GM19099 (cell line): ENCODE data around the gene PTPRD.

Source experiments
- POLR2A ChIP-seq: IDR thresholded peaks from 3 replicates; pipeline ENCODE4 v1.6.1; 2011; ENCODE audit warnings: low read depth; ENCODE audit not compliant: insufficient read length; ENCODE audit errors: extremely low read depth

PTPRD gene

DNA sequence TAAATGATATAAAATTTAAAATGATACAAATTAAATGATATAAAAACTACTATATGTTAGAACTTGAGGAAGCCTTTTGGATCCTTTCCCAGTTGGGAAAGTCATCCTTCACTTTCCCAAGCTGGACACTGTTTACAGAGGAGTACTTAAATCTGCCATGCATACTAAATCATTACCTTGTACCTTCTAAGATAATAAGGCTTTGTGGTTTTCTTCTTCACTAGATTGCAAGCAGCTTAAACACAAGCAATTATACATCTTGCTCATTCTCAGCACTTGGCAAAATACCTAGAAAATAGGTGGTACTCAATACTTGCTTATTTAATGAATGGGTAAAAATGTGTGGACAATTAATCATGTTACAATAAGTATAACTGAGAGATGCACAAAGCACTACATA lies 666.8 kb downstream of the PTPRD start:
- no peak for TF ChIP-seq POLR2A

DNA sequence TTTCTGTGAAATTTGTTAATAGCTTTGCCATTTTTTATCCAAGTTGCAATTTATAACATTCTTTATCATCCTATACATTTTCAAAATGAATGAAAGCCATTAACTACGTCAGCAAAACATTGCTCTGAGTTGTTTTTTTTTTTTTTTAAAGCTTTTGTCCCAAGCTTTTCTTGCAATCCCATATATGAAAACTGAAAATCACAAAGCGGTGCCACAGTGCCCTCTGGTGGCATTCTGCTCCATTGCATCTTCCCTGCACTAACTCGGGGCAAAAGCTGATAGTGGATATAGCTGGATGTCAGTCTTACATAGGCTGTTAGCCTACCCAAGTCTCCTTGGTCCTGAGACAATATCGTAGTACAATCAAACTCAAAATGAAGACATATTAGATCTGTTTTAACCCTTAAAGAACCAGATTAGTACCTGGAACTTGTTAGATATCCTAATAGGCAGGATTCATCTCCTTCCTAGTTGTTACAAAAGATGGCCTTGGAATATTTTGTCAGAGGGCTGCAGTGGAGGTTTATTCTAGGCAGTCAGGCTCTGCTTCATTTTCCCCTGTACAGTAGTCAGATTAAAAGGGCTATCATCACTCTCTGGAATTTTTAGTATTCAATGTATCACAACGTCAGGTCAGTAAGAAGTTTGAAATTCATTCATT lies 669.9 kb downstream of the PTPRD start:
- no peak for TF ChIP-seq POLR2A

DNA sequence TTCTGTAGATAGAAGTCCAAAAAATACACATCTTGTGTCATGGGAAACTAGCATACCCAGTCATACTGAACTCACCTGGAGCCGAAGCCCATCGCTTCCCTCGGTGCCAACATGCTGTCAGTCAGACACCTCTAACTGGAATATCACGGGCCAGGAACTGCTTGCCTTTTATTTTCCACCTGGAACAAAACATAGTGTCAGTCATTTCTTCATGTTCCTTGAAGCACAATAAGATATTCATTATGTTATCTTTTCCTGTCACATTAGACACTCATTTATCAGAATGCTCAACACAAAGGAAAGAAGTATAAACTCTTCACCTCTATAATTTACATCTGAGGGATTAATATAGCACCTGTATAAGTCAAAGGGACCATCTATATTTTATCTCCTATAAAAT lies 674.4 kb downstream of the PTPRD start:
- no peak for TF ChIP-seq POLR2A

DNA sequence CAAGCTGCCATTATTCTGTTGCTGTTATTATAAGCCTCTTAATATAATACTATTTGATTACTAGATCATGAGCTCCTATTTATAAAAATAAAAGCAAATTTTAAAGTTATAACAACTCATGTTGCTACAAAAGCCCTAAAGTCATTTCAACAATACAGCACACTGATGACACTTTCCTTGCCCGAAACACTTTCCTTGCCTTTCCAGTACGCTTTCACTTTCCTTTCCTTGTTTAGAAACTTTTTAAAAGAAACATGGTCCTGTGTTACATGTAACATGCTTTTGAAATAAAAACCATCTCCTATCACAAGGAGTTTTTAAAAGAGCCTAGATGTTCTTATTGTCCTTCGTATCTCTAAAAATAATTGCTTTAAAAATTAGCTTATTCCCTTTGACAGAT lies 688.4 kb downstream of the PTPRD start:
- TF ChIP-seq POLR2A = no peak

DNA sequence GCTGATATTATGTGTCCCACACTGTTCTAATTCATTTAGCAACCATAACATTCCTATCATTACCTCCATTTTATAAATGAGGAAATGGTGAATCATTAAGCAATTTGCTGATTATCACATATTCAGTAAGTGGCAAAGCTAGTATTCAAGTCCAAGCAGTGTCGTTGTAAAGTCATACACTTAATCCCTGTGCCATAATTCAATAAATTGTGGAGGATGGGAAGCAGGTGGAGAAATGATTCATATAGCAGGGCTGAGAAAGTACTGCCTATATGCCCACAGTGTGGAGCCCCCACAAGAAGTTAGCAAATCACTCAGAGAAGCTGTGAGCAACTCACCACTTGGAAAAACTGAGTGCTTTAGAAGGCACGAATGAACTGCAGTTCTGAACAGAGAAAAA lies 691.0 kb downstream of the PTPRD start:
- no peak for TF ChIP-seq POLR2A

DNA sequence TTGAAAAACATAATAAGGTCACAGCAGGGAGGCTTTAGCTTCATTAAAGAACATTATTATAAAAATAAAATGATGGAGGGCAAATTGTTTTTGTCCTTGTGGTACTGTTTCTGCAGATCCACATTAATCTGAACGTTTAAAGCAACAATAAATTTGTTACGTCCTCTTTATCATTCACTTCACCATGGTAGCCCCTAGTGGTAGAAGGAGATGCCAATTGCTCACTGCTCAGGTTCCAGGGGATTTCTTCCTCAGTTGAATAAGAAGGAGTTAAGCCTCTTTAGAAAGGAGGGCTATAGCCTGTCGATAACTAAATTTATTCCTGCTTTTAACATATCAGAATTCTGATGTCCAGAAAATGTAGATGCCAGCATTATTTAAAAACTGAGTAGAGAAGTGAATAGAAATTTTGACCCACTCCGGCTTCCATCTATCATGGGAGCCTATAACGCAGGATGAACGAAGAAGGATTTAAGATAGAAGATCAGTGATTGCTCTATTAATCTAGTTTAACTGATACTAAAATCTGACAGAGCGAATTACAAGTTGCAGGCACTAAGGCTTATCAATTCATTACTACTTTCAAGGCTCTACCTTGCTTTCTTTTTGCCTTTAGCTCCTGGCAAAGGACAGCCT lies 692.3 kb downstream of the PTPRD start:
- no peak for TF ChIP-seq POLR2A

DNA sequence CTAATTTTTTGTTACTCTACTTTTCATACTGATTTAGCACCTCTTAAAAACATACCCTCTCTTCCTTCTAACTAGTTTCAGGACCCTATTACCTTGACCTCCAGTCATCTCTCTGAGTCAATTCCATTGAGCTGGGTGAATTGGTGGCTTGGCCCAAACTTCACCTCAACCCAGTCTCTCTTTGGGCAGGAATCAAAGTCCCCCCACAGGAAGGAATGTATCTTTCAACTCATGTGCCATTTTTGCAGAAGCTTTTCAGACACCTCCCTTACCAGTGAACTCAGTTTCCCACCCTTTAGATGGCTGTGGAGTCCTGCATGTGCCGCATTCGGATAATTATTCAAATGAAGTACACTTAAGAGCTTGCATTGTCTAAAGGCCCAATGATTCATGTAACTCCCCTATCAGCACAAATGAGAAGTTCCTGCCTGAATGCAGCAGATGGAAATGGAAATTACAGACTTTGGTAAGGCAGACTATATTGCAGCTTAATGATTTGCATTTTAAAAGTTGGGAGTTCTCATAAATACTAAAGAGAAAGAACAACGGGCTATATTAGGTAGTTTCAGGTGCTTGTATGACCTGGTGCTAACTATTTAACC lies 693.5 kb downstream of the PTPRD start:
- TF ChIP-seq POLR2A = no peak

DNA sequence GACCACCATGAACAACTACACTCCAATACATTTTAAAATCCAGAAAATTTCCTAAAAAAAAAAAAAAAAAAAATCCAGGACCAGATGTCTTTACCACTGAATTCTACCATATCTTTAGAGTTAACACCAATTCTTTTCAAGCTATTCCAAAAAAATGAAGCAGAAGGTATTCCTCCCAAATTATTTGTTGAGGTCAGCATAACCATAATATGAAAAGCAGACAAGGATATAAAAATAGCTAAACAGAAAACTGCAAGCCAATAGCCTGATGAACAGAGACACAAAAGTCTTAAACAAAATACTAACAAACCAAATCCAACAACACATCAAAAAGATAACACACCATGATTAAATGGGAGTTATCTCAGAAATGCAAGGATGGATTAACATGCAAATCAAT lies 695.4 kb downstream of the PTPRD start:
- no peak for TF ChIP-seq POLR2A

DNA sequence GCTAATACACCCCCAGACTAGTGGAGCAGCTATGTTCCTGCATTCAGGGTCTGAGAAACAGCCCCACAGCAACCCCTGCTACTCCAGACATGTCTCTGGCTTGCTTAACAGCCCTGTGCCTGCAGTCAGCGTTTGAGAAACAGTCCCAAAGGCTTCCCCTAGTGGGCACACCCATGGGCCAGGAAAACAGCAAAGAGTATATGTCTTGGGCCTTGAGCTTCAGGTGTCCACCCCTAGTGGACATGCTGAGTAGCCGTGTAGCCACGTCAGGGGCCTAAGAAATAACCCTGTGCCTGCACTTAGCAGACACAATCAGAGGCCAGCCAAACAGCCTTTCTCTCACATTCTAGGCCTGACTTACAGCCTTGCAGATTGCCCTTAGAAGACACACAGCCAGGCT lies 698.6 kb downstream of the PTPRD start:
- no peak for TF ChIP-seq POLR2A

DNA sequence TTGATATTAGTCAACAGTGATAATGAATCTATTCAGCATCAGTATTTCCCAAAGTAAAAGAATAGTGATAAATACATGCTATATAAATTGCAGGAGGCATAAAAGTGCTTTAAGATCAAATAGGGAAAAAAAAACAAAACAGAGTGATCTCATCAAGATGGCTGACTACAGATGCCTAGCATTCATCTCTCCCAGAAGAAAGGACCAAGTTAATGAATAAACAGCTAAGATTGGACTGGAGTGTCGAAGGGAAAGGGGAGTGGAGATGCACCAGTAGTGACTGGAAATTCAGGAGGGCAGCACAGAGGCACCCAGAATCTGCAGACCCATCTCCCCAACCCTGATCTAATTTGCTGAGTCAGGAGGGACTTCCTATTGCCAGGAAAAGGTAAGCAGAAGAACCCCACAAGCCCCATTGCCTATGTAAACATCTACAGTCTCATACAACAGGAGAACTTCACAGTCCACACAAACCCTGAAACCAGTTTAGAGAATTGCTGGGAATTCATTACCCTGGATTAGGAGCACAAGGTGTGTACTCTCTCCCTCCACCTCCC lies 699.4 kb downstream of the PTPRD start:
- TF ChIP-seq POLR2A = no peak

DNA sequence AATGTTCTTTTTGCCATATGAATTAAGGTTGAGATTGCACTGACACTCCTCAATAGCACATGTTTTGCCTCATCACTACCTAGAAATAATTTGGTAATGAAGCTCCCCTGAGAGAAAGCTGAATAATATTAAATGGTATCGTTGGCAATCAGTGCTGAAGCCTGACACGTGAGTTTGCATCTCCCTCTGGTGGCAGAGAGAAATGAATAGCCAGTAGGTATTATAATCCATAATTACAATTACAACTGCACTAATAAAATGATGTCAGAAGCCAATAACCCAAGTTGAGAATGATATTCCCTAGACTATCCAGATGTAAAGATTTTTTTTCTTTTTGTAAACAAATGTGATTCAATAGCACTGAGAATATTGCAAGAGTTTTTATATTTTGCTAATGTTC lies 700.3 kb downstream of the PTPRD start:
- no peak for TF ChIP-seq POLR2A

DNA sequence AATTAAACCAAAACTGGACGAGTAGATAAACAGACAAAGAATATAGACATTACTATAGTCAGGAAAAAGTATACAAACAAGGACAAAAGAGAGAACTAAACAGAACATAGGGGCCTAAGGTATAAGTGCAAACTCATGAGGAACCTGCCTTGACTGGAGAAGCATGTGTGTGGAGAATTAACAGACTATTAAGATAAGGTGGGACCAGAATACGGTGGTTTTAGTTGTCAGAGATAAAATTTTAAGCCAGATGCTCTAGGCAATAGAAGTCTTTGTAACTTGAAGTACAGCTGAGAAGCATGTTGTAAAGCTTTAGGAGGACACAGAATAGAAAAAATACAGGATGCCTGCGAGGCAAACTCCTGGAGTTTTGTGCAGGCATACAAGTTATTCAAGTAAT lies 707.1 kb downstream of the PTPRD start:
- no peak for TF ChIP-seq POLR2A

DNA sequence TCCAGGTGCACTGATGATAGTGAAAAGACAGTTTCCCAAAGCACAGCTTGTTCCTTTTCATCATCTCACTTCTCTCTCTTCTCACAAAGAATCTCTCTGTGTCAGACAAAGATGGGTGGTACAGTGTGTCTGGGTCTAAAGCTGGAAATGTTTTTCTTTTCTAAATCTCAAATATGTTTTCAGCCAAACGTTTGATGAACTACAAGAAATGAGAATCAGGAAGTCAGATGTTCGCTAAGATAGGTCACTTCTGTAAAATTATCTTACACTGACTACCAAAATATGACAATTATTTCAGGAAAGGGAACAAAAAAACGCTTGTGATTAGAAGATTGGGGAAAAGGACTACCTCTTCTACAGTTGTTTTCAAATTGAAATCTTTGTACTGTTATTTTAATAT lies 708.8 kb downstream of the PTPRD start:
- TF ChIP-seq POLR2A = no peak

DNA sequence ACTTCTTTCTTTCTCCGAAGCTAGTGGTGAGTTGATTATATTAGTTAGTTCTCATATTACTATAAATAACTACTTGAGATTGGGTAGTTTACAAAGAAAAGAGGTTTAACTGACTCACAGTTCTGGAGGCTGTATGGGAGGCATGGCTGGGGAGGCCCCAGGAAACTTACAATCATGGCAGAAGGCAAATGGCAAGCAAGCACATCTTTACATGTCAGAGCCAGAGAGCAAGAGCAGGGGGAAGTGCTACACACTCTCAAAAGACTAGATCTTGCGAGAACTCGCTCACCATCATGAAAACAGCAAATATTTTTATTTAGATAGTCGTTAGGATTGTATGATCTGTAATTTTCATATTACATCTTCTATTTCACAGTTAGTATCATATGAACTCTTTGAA lies 711.2 kb downstream of the PTPRD start:
- TF ChIP-seq POLR2A = no peak

DNA sequence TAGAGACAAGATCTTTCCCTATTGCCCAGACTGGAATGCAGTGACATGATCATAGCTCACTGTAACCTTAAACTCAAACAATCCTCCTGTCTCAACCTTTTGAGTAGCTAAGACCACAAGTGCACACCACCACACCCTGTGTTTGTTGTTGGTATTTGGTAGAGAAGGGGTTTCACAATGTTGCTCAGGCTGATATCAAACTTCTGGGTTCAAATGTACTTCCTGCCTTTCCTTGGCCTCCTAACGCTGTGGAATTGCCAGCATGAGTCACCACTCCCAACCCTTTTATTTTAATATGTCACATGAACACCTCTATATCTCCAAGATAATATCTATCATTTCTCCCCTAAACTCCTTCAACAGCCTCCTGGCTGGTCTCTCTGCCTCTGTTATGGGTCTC lies 719.0 kb downstream of the PTPRD start:
- TF ChIP-seq POLR2A = no peak

DNA sequence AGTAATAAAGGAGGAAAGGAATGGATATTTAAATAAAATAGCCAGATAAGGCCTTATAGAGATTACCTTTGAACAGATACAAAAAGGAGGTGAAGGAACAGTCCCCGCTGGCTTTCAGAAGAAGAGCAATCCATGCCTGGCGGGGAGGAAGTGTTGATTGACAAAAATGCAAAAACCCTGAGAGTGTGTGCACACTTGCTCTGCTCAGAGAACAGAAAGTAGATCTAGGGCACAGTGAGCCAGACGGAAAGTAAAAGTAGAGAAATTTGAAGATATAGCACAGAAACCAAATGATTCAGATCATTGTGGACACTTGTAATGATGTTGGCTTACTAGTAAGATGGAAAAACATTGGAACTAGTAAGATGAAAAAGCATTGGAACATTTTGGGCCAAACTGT lies 720.6 kb downstream of the PTPRD start:
- TF ChIP-seq POLR2A = no peak
